ENCODE results near the gene DMP1. TPM values are rescaled to one million over a fixed set of nuclear protein-coding genes. Genes with fewer than 3 reads are reported as not detected.
"Not testable (repeated sequence)": the region's sequence is repeated elsewhere in the genome, so short reads cannot be mapped to it uniquely, and the experiment has no call there.

The DMP1 gene
- polyA plus RNA-seq, 1 donor: 0.05 TPM

DNA sequence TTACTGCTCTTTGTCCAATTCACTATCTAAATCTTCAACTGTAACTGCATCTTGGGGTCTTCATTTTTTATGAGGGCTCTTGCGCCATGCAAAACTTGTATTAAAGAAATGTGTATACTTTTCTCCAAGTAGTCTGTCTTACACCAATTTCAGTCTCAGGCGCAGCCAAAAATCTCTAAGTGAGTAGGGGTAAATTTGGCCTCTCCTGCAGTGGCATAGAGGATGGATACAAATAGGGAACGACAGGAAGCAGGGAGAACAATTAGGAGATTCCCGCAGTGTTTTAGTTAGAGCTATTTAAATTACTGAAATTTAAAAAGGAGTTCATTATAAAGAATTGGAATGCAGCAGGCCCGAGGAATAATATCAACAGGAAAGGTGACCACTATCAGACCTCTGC, 30.2 kb downstream of the DMP1 start:
- no peak for DNase-seq (ENCODE audit: low read depth)

GRCh38 chr4:87688316-87688715, 38.2 kb downstream of the DMP1 start:
- no peak for DNase-seq (ENCODE audit: low read depth)

GRCh38 chr4:87690947-87691346, 40.9 kb downstream of the DMP1 start:
- DNase-seq (ENCODE audit: low read depth): not testable (repeated sequence)

GRCh38 chr4:87692060-87692459, 42.0 kb downstream of the DMP1 start:
- DNase-seq (ENCODE audit: low read depth): not testable (repeated sequence)

GRCh38 chr4:87697272-87697671, 47.2 kb downstream of the DMP1 start:
- no peak for DNase-seq (ENCODE audit: low read depth)

DNA sequence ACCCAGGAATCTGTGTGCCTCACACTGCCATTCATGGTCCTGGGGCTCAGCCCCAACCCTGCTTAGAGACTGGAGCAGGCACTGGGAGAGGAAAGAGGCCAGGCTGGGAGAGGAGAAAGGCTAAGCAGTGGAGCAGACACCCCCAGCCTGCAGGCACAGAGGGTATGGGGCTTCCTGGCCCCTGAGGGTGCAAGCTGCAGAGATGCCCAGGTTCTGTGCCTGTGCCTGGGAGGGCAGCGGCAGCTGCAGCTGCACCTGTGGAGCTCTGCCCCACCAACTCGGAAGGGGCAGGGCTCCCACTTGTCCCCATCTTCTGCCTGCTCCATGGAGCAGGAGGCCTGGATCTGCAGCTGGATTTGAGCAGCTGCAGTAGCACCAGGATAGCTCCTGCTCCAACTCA, 47.9 kb downstream of the DMP1 start:
- DNase-seq (ENCODE audit: low read depth): no peak

- DNase-seq (ENCODE audit: low read depth): no peak
Measured at GRCh38 chr4:87698394-87698793, 48.3 kb downstream of the DMP1 start.

DNA sequence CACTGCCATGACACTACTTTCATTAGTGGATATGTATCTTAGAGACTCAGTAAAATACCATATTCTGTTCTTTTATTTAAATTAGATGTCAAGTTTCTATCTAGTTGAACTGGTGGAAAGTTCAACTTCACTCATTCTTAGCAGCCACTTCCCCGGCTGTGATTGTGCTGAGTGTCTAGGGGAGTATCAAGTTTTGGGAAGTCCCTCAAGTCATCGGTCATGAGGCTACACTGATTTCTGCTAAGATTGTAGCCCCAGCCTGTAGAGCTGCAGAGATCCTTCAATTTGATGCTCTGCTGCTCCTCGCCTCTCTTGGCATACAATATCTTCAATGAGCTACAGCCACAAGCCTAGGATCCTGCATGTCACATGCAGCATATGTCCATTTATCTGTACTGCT, 53.9 kb downstream of the DMP1 start:
- DNase-seq (ENCODE audit: low read depth): no peak

GRCh38 chr4:87707279-87707918, 57.3 kb downstream of the DMP1 start:
- DNase-seq (ENCODE audit: low read depth): no peak

Other genes with a start within 250 kb of the DMP1 start
- 25.3 TPM for gene NUDT9, start 227.7 kb upstream of the DMP1 start, polyA plus RNA-seq (ENCODE audit: insufficient read length)
- 224 TPM for gene SPARCL1, start 120.9 kb upstream of the DMP1 start, polyA plus RNA-seq (ENCODE audit: insufficient read length)
- gene DSPP, start 41.8 kb upstream of the DMP1 start, polyA plus RNA-seq (ENCODE audit: insufficient read length): 0.04 TPM
- not detected for gene IBSP, start 149.3 kb downstream of the DMP1 start, polyA plus RNA-seq (ENCODE audit: insufficient read length)
- not detected for gene MEPE, start 182.7 kb downstream of the DMP1 start, polyA plus RNA-seq (ENCODE audit: insufficient read length)

All from forelimb muscle (tissue), 1 donor.